ENCODE measurements around the gene GLI1.
A peak's percentile ranks its signal among the peaks of the same experiment; 100 is the strongest.
"Not testable (repeated sequence)": the region's sequence is repeated elsewhere in the genome, so short reads cannot be mapped to it uniquely, and the experiment has no call there.

GLI1 gene

GRCh38 chr12:57513677-57514076 is 54.1 kb downstream of the GLI1 start:
- H3K9me3 ChIP-seq; DNase-seq (ENCODE audit: low spot score in 2 of 2); H3K27me3 ChIP-seq (ENCODE audit: low read depth); in situ Hi-C loops (cut with MboI; ENCODE audit: low sequenced_read_pairs); H3K4me3 ChIP-seq; H3K4me1 ChIP-seq: not testable (repeated sequence)
- H3K36me3 ChIP-seq (replicated peaks), result peaks cover 99% of the 10 kb centered on the region

GRCh38 chr12:57514246-57514645 is 54.7 kb downstream of the GLI1 start:
- in situ Hi-C loops (cut with MboI; ENCODE audit: low sequenced_read_pairs); H3K4me3 ChIP-seq; DNase-seq (ENCODE audit: low spot score in 2 of 2); H3K4me1 ChIP-seq; H3K9me3 ChIP-seq; H3K27me3 ChIP-seq (ENCODE audit: low read depth): not testable (repeated sequence)
- peaks cover 99% of the 10 kb centered on the region for H3K36me3 ChIP-seq (replicated peaks)

- peaks cover 4% of the 10 kb centered on the region for H3K4me1 ChIP-seq
- H3K27me3 ChIP-seq (ENCODE audit: low read depth), result no peaks in the 10 kb centered on the region
- DNase-seq (ENCODE audit: low spot score in 2 of 2), result no peak
- H3K36me3 ChIP-seq (replicated peaks), result peaks cover 99% of the 10 kb centered on the region
- no peaks in the 10 kb centered on the region for H3K9me3 ChIP-seq
- in situ Hi-C loops (cut with MboI; ENCODE audit: low sequenced_read_pairs), result no loop called here
- no peak overlapping the region for H3K4me3 ChIP-seq
These were observed 55.3 kb downstream of the GLI1 start for GRCh38 chr12:57514720-57515407.

- Histone ChIP-seq H3K9me3 (no peaks in the 10 kb centered on the region), H3K4me3 (no peak overlapping the region), H3K27me3 (ENCODE audit: low read depth) (no peaks in the 10 kb centered on the region), H3K36me3 (replicated peaks) (peaks cover 98% of the 10 kb centered on the region), H3K4me1 (peaks cover 4% of the 10 kb centered on the region)
- DNase-seq (ENCODE audit: low spot score in 2 of 2), result no peak
- in situ Hi-C loops (cut with MboI; ENCODE audit: low sequenced_read_pairs), result no loop called here
These were observed 55.9 kb downstream of the GLI1 start for GRCh38 chr12:57515408-57515933.

- Histone ChIP-seq H3K27me3 (ENCODE audit: low read depth) (no peaks in the 10 kb centered on the region), H3K9me3 (no peaks in the 10 kb centered on the region), H3K36me3 (replicated peaks) (peaks cover 92% of the 10 kb centered on the region), H3K4me1 (peaks cover 7% of the 10 kb centered on the region), H3K4me3 (no peak overlapping the region)
- no peak for DNase-seq (ENCODE audit: low spot score in 2 of 2)
- in situ Hi-C loops (cut with MboI; ENCODE audit: low sequenced_read_pairs), result no loop called here
These were observed 56.5 kb downstream of the GLI1 start for GRCh38 chr12:57515934-57516541.

- peaks cover 13% of the 10 kb centered on the region for H3K4me1 ChIP-seq
These were observed 57.1 kb downstream of the GLI1 start for GRCh38 chr12:57516617-57517153.

GRCh38 chr12:57517187-57517586 is 57.6 kb downstream of the GLI1 start:
- Histone ChIP-seq H3K9me3 (no peaks in the 10 kb centered on the region), H3K4me3 (no peak overlapping the region), H3K36me3 (replicated peaks) (peaks cover 81% of the 10 kb centered on the region), H3K27me3 (ENCODE audit: low read depth) (no peaks in the 10 kb centered on the region), H3K4me1 (peaks cover 18% of the 10 kb centered on the region)
- in situ Hi-C loops (cut with MboI; ENCODE audit: low sequenced_read_pairs), result no loop called here
- DNase-seq (ENCODE audit: low spot score in 2 of 2), result no peak

More at GRCh38 chr12:57516617-57517153, 57.1 kb downstream of the GLI1 start:
- in situ Hi-C loops (cut with MboI; ENCODE audit: low sequenced_read_pairs), result no loop called here
- no peak for DNase-seq (ENCODE audit: low spot score in 2 of 2)
- peaks cover 86% of the 10 kb centered on the region for H3K36me3 ChIP-seq (replicated peaks)
- no peaks in the 10 kb centered on the region for H3K9me3 ChIP-seq
- no peaks in the 10 kb centered on the region for H3K27me3 ChIP-seq (ENCODE audit: low read depth)
- H3K4me3 ChIP-seq, result no peak overlapping the region

- peaks cover 20% of the 10 kb centered on the region for H3K4me1 ChIP-seq
- H3K4me3 ChIP-seq; H3K9me3 ChIP-seq; DNase-seq (ENCODE audit: low spot score in 2 of 2); H3K27me3 ChIP-seq (ENCODE audit: low read depth); in situ Hi-C loops (cut with MboI; ENCODE audit: low sequenced_read_pairs): not testable (repeated sequence)
- peaks cover 76% of the 10 kb centered on the region for H3K36me3 ChIP-seq (replicated peaks)
These were observed 58.1 kb downstream of the GLI1 start for GRCh38 chr12:57517718-57518117.

- in situ Hi-C loops (cut with MboI; ENCODE audit: low sequenced_read_pairs), result no loop called here
- Histone ChIP-seq H3K27me3 (ENCODE audit: low read depth) (no peaks in the 10 kb centered on the region), H3K9me3 (no peaks in the 10 kb centered on the region), H3K4me3 (peak overlapping the region; percentile 86), H3K4me1 (peaks cover 20% of the 10 kb centered on the region), H3K36me3 (replicated peaks) (peaks cover 69% of the 10 kb centered on the region)
- DNase-seq (ENCODE audit: low spot score in 2 of 2), result no peak
These were observed 58.8 kb downstream of the GLI1 start for GRCh38 chr12:57518176-57518919.

GRCh38 chr12:57518920-57519795 is 59.6 kb downstream of the GLI1 start:
- Histone ChIP-seq H3K36me3 (replicated peaks) (peaks cover 62% of the 10 kb centered on the region), H3K27me3 (ENCODE audit: low read depth) (no peaks in the 10 kb centered on the region), H3K4me1 (peaks cover 26% of the 10 kb centered on the region), H3K9me3 (no peaks in the 10 kb centered on the region), H3K4me3 (peak overlapping the region; percentile 86)
- in situ Hi-C loops (cut with MboI; ENCODE audit: low sequenced_read_pairs), result no loop called here
- DNase-seq (ENCODE audit: low spot score in 2 of 2), result peak; percentile 63 to 81

- Histone ChIP-seq H3K9me3 (no peaks in the 10 kb centered on the region), H3K27me3 (ENCODE audit: low read depth) (no peaks in the 10 kb centered on the region), H3K4me1 (peaks cover 32% of the 10 kb centered on the region), H3K36me3 (replicated peaks) (peaks cover 62% of the 10 kb centered on the region), H3K4me3 (peak overlapping the region; percentile 86)
- no peak for DNase-seq (ENCODE audit: low spot score in 2 of 2)
- in situ Hi-C loops (cut with MboI; ENCODE audit: low sequenced_read_pairs), result no loop called here
These were observed 60.1 kb downstream of the GLI1 start for GRCh38 chr12:57519796-57520052.

GRCh38 chr12:57520053-57520818 is 60.7 kb downstream of the GLI1 start, which contains the start of gene DDIT3:
Gene DDIT3, minus strand, starts transcription at chr12:57520514. Its CDS starts 3,108 bp downstream, at chr12:57517406.
- Histone ChIP-seq H3K4me1 (peaks cover 33% of the 10 kb centered on the region), H3K36me3 (replicated peaks) (peaks cover 61% of the 10 kb centered on the region), H3K9me3 (no peaks in the 10 kb centered on the region), H3K4me3 (peak within 1 kb of the TSS; percentile 86), H3K27me3 (ENCODE audit: low read depth) (no peaks in the 10 kb centered on the region)
- in situ Hi-C loops (cut with MboI; ENCODE audit: low sequenced_read_pairs), result no loop called here
- peak; percentile 96 to 99 for DNase-seq (ENCODE audit: low spot score in 2 of 2)

Measured in HAP-1 (cell line).